Activated CD8-positive, alpha-beta T cell treated with anti-CD3 and anti-CD28 coated beads, Interleukin-2, amount 10 ng/mL, durations not matched to agents 7 days and 5 days (primary cell): Measurements from ENCODE around the gene ACTG1. TPM values are rescaled to one million over a fixed set of nuclear protein-coding genes. Genes with fewer than 3 reads are reported as not detected.
A peak's percentile ranks its signal among the peaks of the same experiment; 100 is the strongest.

ENCODE experiments used
- ATAC-seq: fragments of 150-1000 bp; cut with Tn5 transposase; one replicate; pipeline ENCODE4 v1.10.0; 2021; ENCODE audit warnings: moderate library complexity
- CTCF ChIA-PET: fragments of 350-600 bp; sonication (Branson Sonifier 250); formaldehyde crosslinking; loops from one replicate; lab custom pipeline; 2021; ENCODE audit warnings: antibody characterized with exemption; lab: Charles Lee
- POLR2A ChIA-PET: fragments of 350-600 bp; sonication (Branson Sonifier 250); formaldehyde crosslinking; loops from one replicate; lab custom pipeline; 2021; ENCODE audit warnings: antibody characterized with exemption; lab: Charles Lee
- DNase-seq: peaks from one replicate; pipeline ENCODE4 v3.0.0-alpha.2; 2020
- H3K27ac Mint-ChIP-seq: one replicate; pipeline ENCODE4 v1.8.0; 2021; ENCODE audit warnings: mild to moderate bottlenecking, mixed read lengths
- H3K27me3 Mint-ChIP-seq: one replicate; pipeline ENCODE4 v1.8.0; 2021; ENCODE audit warnings: low read depth, mixed read lengths
- H3K36me3 Mint-ChIP-seq: one replicate; pipeline ENCODE4 v1.8.0; 2021; ENCODE audit warnings: low read depth, mixed read lengths
- H3K4me1 Mint-ChIP-seq: one replicate; pipeline ENCODE4 v1.8.0; 2021; ENCODE audit warnings: low read depth, mixed read lengths
- H3K4me3 Mint-ChIP-seq: one replicate; pipeline ENCODE4 v1.8.0; 2021; ENCODE audit warnings: mild to moderate bottlenecking, mixed read lengths
- H3K9me3 Mint-ChIP-seq: one replicate; pipeline ENCODE4 v1.8.0; 2022; ENCODE audit warnings: mixed read lengths; ENCODE audit not compliant: insufficient read depth
- total RNA-seq, 2 experiments: library from RNA; stranded (reverse); gene quantifications; one replicate each; pipeline ENCODE4 v1.2.3, GENCODE V29; 2021

ACTG1 gene
- total RNA-seq, 2 experiments from 2014 or later, result 5,147 to 5,318 TPM

GRCh38 chr17:81518785-81519283 is 6.2 kb upstream of the ACTG1 start:
- Mint-ChIP-seq H3K27ac (no peak overlapping the region), H3K36me3 (peaks cover 8% of the 10 kb centered on the region), H3K9me3 (no peaks in the 10 kb centered on the region), H3K4me1 (peaks cover 28% of the 10 kb centered on the region), H3K4me3 (peak overlapping the region; percentile 65), H3K27me3 (peaks cover 15% of the 10 kb centered on the region)
- POLR2A ChIA-PET, result interaction anchor here (0.6 to 0.9 kb wide), 3 partner anchors 80 to 518 kb away, joined by 3 read pairs; no protein-coding TSS in a partner anchor
- CTCF ChIA-PET, result interaction anchor here (1.1 to 4.0 kb wide), 7 partner anchors 11 to 228 kb away, joined by 3 to 25 read pairs (median 4); partner anchors contain the start of genes FAAP100 and SLC38A10
- DNase-seq (no peak), ATAC-seq (peak; percentile 8)

- ChIA-PET CTCF (interaction anchor here (1.1 to 4.0 kb wide), 7 partner anchors 11 to 227 kb away, joined by 3 to 25 read pairs (median 4); partner anchors contain the start of genes FAAP100 and SLC38A10), POLR2A (interaction anchor here (0.6 to 1.1 kb wide), 3 partner anchors 34 to 517 kb away, joined by 3 to 4 read pairs (median 3); partner anchors contain the start of gene FAAP100)
- peaks cover 28% of the 10 kb centered on the region for H3K4me1 Mint-ChIP-seq
- DNase-seq (no peak), ATAC-seq (no peak)
- H3K9me3 Mint-ChIP-seq, result no peaks in the 10 kb centered on the region
- peak overlapping the region; percentile 65 for H3K4me3 Mint-ChIP-seq
- peaks cover 15% of the 10 kb centered on the region for H3K27me3 Mint-ChIP-seq
- H3K27ac Mint-ChIP-seq, result peak overlapping the region; percentile 69
- peaks cover 8% of the 10 kb centered on the region for H3K36me3 Mint-ChIP-seq
Measured at GRCh38 chr17:81518113-81518784, 5.7 kb upstream of the ACTG1 start.

- Mint-ChIP-seq H3K27me3 (peaks cover 12% of the 10 kb centered on the region), H3K36me3 (peaks cover 8% of the 10 kb centered on the region), H3K4me1 (peaks cover 28% of the 10 kb centered on the region), H3K9me3 (no peaks in the 10 kb centered on the region), H3K4me3 (peak overlapping the region; percentile 65), H3K27ac (peak overlapping the region; percentile 69)
- ChIA-PET CTCF (interaction anchor here (1.1 to 4.0 kb wide), 3 partner anchors 33 to 84 kb away, joined by 4 to 25 read pairs (median 14); partner anchors contain the start of gene FAAP100), POLR2A (interaction anchor here (0.9 to 1.1 kb wide), 3 partner anchors 9 to 193 kb away, joined by 3 to 4 read pairs (median 3); partner anchors contain the start of gene FAAP100)
- peak; percentile 57 for DNase-seq
- ATAC-seq, result no peak
Measured at GRCh38 chr17:81517339-81518112, 4.9 kb upstream of the ACTG1 start.

GRCh38 chr17:81517009-81517338 is 4.4 kb upstream of the ACTG1 start:
- H3K27ac Mint-ChIP-seq, result no peak overlapping the region
- ChIA-PET POLR2A (interaction anchor here (1.0 to 2.0 kb wide), 2 partner anchors 9 to 35 kb away, joined by 3 to 8 read pairs; partner anchors contain the start of gene FAAP100), CTCF (interaction anchor here (1.3 to 4.0 kb wide), 2 partner anchors 32 to 84 kb away, joined by 3 to 25 read pairs; no protein-coding TSS in a partner anchor)
- H3K27me3 Mint-ChIP-seq, result peaks cover 8% of the 10 kb centered on the region
- H3K4me1 Mint-ChIP-seq, result peaks cover 28% of the 10 kb centered on the region
- ATAC-seq (no peak), DNase-seq (no peak)
- H3K9me3 Mint-ChIP-seq, result no peaks in the 10 kb centered on the region
- H3K36me3 Mint-ChIP-seq, result peaks cover 12% of the 10 kb centered on the region
- peak overlapping the region; percentile 89 for H3K4me3 Mint-ChIP-seq

- Mint-ChIP-seq H3K27me3 (peaks cover 5% of the 10 kb centered on the region), H3K4me1 (peaks cover 28% of the 10 kb centered on the region), H3K27ac (peak overlapping the region; percentile 71), H3K9me3 (no peaks in the 10 kb centered on the region), H3K4me3 (peak overlapping the region; percentile 89), H3K36me3 (peaks cover 17% of the 10 kb centered on the region)
- ATAC-seq (no peak), DNase-seq (no peak)
- ChIA-PET CTCF (interaction anchor here (1.3 to 4.0 kb wide), 2 partner anchors 32 to 85 kb away, joined by 3 to 25 read pairs; no protein-coding TSS in a partner anchor), POLR2A (interaction anchor here (0.6 to 2.0 kb wide), 3 partner anchors 8 to 113 kb away, joined by 3 to 8 read pairs (median 6); partner anchors contain the start of gene FAAP100)
Measured at GRCh38 chr17:81516439-81516838, 3.8 kb upstream of the ACTG1 start.

GRCh38 chr17:81515530-81516041 is 3.0 kb upstream of the ACTG1 start:
- peaks cover 26% of the 10 kb centered on the region for H3K36me3 Mint-ChIP-seq
- peak overlapping the region; percentile 94 for H3K27ac Mint-ChIP-seq
- H3K9me3 Mint-ChIP-seq, result no peaks in the 10 kb centered on the region
- ChIA-PET POLR2A (interaction anchor here (1.6 to 2.0 kb wide), 2 partner anchors 36 to 187 kb away, joined by 5 to 8 read pairs; partner anchors contain the start of genes FAAP100 and MRPL12), CTCF (interaction anchor here (1.0 to 4.0 kb wide), 3 partner anchors 31 to 224 kb away, joined by 3 to 25 read pairs (median 3); no protein-coding TSS in a partner anchor)
- ATAC-seq (no peak), DNase-seq (no peak)
- H3K4me3 Mint-ChIP-seq, result peak overlapping the region; percentile 89
- peaks cover 26% of the 10 kb centered on the region for H3K4me1 Mint-ChIP-seq
- H3K27me3 Mint-ChIP-seq, result peaks cover 3% of the 10 kb centered on the region

GRCh38 chr17:81514739-81515529 is 2.3 kb upstream of the ACTG1 start:
- H3K27me3 Mint-ChIP-seq, result no peaks in the 10 kb centered on the region
- DNase-seq (peak; percentile 77), ATAC-seq (peak; percentile 25)
- H3K4me1 Mint-ChIP-seq, result peaks cover 25% of the 10 kb centered on the region
- H3K9me3 Mint-ChIP-seq, result no peaks in the 10 kb centered on the region
- peak overlapping the region; percentile 89 for H3K4me3 Mint-ChIP-seq
- H3K36me3 Mint-ChIP-seq, result peaks cover 32% of the 10 kb centered on the region
- peak overlapping the region; percentile 94 for H3K27ac Mint-ChIP-seq
- CTCF ChIA-PET, result interaction anchor here (1.0 kb wide), 1 partner anchor 223 kb away, joined by 3 read pairs; no protein-coding TSS in a partner anchor
- POLR2A ChIA-PET, result interaction anchor here (1.6 to 2.0 kb wide), 2 partner anchors 37 to 188 kb away, joined by 5 to 8 read pairs; partner anchors contain the start of genes FAAP100 and MRPL12

- Mint-ChIP-seq H3K9me3 (no peaks in the 10 kb centered on the region), H3K4me3 (peak overlapping the region; percentile 88), H3K36me3 (peaks cover 38% of the 10 kb centered on the region), H3K4me1 (peaks cover 28% of the 10 kb centered on the region), H3K27me3 (no peaks in the 10 kb centered on the region), H3K27ac (peak overlapping the region; percentile 94)
- POLR2A ChIA-PET, result interaction anchor here (0.6 to 1.6 kb wide), 2 partner anchors 188 to 276 kb away, joined by 3 to 5 read pairs; partner anchors contain the start of genes MRPL12, NDUFAF8 and TEPSIN
- no peak for ATAC-seq
- CTCF ChIA-PET, result interaction anchor here (1.1 to 3.9 kb wide), 2 partner anchors 30 to 188 kb away, joined by 3 to 14 read pairs; no protein-coding TSS in a partner anchor
- no peak for DNase-seq
Measured at GRCh38 chr17:81514489-81514738, 1.8 kb upstream of the ACTG1 start.

- Mint-ChIP-seq H3K36me3 (peaks cover 43% of the 10 kb centered on the region), H3K9me3 (no peaks in the 10 kb centered on the region), H3K27ac (peak overlapping the region; percentile 94), H3K4me3 (peak overlapping the region; percentile 88), H3K27me3 (no peaks in the 10 kb centered on the region), H3K4me1 (peaks cover 33% of the 10 kb centered on the region)
- ATAC-seq (peak; percentile 2), DNase-seq (peak; percentile 59)
- ChIA-PET CTCF (interaction anchor here (1.1 to 3.9 kb wide), 3 partner anchors 29 to 221 kb away, joined by 3 to 14 read pairs (median 3); no protein-coding TSS in a partner anchor), POLR2A (interaction anchor here (0.6 to 2.4 kb wide), 7 partner anchors 8 to 355 kb away, joined by 3 to 9 read pairs (median 4); partner anchors contain the start of genes MRPL12, NDUFAF8 and TEPSIN)
Measured at GRCh38 chr17:81513753-81514488, 1.3 kb upstream of the ACTG1 start.
